AG09319 (cell line): ENCODE data around the gene MFAP3L.
"Not testable (repeated sequence)": the region's sequence is repeated elsewhere in the genome, so short reads cannot be mapped to it uniquely, and the experiment has no call there.

Experiments
- DNase-seq: peaks from one replicate; pipeline ENCODE4 v3.0.0-alpha.2; 2010; ENCODE audit warnings: low read depth; ENCODE audit errors: extremely low read depth
- TF ChIP-seq, protein P1 (sequence below): IDR thresholded peaks from 2 replicates; pipeline ENCODE4 v1.5.1; 2011; ENCODE audit warnings: low read depth, mild to moderate bottlenecking, inconsistent platforms, low read length, moderate library complexity

The MFAP3L gene

DNA sequence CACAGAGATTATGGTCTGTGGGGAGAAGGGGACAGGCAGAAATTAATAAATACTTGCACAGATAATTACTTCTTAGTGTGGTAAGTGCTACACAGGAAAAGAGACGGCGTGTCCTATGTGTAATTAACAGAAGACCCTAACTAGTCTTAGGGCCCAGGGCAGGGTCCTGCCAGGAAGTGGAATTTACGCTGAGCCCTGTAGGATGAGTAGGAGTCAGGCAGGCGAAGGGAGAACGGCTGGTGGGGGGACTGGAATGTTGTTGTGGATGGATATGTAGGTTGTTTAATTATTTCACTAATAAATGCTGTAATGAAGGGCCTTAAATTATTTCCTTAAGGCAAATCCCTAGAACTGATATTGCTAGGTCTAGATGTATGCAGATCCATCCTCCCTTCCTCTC, 26.7 kb upstream of the MFAP3L start:
- TF ChIP-seq, protein P1, sequence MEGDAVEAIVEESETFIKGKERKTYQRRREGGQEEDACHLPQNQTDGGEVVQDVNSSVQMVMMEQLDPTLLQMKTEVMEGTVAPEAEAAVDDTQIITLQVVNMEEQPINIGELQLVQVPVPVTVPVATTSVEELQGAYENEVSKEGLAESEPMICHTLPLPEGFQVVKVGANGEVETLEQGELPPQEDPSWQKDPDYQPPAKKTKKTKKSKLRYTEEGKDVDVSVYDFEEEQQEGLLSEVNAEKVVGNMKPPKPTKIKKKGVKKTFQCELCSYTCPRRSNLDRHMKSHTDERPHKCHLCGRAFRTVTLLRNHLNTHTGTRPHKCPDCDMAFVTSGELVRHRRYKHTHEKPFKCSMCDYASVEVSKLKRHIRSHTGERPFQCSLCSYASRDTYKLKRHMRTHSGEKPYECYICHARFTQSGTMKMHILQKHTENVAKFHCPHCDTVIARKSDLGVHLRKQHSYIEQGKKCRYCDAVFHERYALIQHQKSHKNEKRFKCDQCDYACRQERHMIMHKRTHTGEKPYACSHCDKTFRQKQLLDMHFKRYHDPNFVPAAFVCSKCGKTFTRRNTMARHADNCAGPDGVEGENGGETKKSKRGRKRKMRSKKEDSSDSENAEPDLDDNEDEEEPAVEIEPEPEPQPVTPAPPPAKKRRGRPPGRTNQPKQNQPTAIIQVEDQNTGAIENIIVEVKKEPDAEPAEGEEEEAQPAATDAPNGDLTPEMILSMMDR: no peak
- DNase-seq: no peak

DNA sequence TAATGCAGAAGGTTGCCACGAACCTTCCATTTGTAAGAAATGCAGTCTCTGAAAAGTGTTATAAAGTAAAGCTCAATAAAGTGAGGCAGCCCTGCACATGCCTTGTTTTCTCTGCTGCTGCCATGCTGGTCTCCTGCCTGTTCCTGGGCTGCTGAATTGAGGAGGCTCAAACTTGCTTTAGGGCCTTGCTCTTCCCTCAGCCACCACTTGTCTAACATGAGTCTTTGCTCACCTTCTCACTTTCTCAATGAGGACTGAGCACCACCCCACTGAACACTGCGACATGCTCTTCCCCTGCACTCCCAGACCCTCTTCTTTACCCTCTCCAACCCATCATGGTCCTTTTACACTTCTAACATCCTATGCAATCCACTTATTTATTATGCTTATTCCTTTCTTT, 25.2 kb upstream of the MFAP3L start:
- DNase-seq: no peak
- TF ChIP-seq, protein P1: no peak

GRCh38 chr4:170049766-170050165, 23.6 kb upstream of the MFAP3L start:
- DNase-seq: no peak
- TF ChIP-seq, protein P1: no peak

DNA sequence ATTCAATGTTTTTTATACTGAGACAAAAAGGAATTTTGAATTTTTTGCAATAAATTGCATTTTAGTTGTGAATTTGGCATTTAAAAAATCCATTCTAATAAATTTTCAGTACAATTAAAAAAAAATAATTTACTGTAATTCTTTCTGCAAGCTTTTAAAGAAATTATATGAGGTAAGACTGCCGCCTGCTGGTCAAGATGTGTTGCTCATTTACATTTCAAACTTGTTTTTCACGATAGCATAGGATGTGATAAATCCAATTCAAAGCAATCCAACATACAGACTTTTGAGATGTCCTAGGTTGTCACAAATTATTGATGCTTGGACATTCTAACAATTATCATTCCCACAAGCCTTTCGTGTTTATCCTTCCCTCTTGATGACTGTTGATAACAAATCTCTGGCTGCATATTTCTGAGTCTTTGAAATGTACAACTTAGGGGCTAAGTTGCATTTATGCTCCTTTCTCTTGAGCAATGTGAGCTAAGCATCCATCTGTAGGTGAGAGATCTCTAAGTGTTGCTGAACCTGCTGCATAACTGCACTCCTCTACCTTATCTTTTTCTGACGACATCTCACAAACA, 21.7 kb upstream of the MFAP3L start:
- peak; percentile 40 for DNase-seq
- TF ChIP-seq, protein P1: peak; percentile 71

DNA sequence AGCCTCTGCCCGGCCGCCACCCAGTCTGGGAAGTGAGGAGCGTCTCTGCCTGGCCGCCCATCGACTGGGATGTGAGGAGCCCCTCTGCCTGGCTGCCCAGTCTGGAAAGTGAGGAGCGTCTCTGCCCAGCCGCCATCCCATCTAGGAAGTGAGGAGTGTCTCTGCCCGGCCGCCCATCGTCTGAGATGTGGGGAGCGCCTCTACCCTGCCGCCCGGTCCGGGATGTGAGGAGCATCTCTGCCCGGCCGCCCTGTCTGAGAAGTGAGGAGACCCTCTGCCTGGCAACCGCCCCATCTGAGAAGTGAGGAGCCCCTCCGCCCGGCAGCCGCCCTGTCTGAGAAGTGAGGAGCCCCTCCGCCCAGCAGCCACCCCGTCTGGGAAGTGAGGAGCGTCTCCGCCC, 20.0 kb upstream of the MFAP3L start:
- DNase-seq: not testable (repeated sequence)

GRCh38 chr4:170040031-170040680, 14.0 kb upstream of the MFAP3L start:
- TF ChIP-seq, protein P1: no peak
- no peak for DNase-seq

GRCh38 chr4:170038769-170039168, 12.6 kb upstream of the MFAP3L start:
- DNase-seq: no peak
- TF ChIP-seq, protein P1: no peak

GRCh38 chr4:170038232-170038631, 12.0 kb upstream of the MFAP3L start:
- DNase-seq: no peak
- TF ChIP-seq, protein P1: no peak
